ENCODE data around the gene ALPP. TPM values are rescaled to one million over a fixed set of nuclear protein-coding genes. Genes with fewer than 3 reads are reported as not detected.
A peak's percentile ranks its signal among the peaks of the same experiment; 100 is the strongest.

The ALPP gene
- total and polyA plus RNA-seq, 2 of the 13 experiments (the other 11 are each of a cell fraction or from before 2014, with no cell fraction given) = not detected

- TF ChIP-seq AGO1 (IDR thresholded peaks at IDR 0.05; ENCODE audit: low read depth, low read length, poor library complexity, severe bottlenecking) = peak; percentile 46
- TF ChIP-seq ZSCAN29 (CRISPR knock-in tag; conservative IDR thresholded peaks at IDR 0.05) = 0 out of 2 replicates have a peak, but pooled peaks have one; percentile 36
- no peak for TF ChIP-seq ZNF839 (CRISPR knock-in tag; IDR thresholded peaks at IDR 0.05; ENCODE audit: borderline replicate concordance)
- no peak for TF ChIP-seq ZNF251 (CRISPR knock-in tag; IDR thresholded peaks at IDR 0.05)
- 0 out of 2 replicates have a peak, but pooled peaks have one; percentile 40 for TF ChIP-seq ZNF619 (CRISPR knock-in tag; IDR thresholded peaks at IDR 0.05)
- TF ChIP-seq ZNF816 (CRISPR knock-in tag; IDR thresholded peaks at IDR 0.05; ENCODE audit: borderline replicate concordance) = no peak
- no peak for TF ChIP-seq FOXO1 (CRISPR knock-in tag; IDR thresholded peaks at IDR 0.05)
- TF ChIP-seq ZNF788 (CRISPR knock-in tag; IDR thresholded peaks at IDR 0.05; ENCODE audit: borderline replicate concordance) = peak; percentile 51; the same call in 1 of the 2 replicates
- 0 out of 2 replicates have a peak, but pooled peaks have one; percentile 28 for TF ChIP-seq ZNF33B (CRISPR knock-in tag; IDR thresholded peaks at IDR 0.05)
- peak; percentile 76; the same call in 1 of the 2 replicates for TF ChIP-seq ZNF343 (CRISPR knock-in tag; IDR thresholded peaks at IDR 0.05)
- no peak for TF ChIP-seq ZNF234 (CRISPR knock-in tag; conservative IDR thresholded peaks at IDR 0.05)
- no peak for TF ChIP-seq FOXA3 (CRISPR knock-in tag; IDR thresholded peaks at IDR 0.05)
- no peak for TF ChIP-seq NPAS2 (CRISPR knock-in tag; IDR thresholded peaks at IDR 0.05; ENCODE audit: borderline replicate concordance)
- no peak for TF ChIP-seq ZMAT5 (CRISPR knock-in tag; IDR thresholded peaks at IDR 0.05; ENCODE audit: borderline replicate concordance, low read depth)
- no peak for TF ChIP-seq ZBTB34 (CRISPR knock-in tag; IDR thresholded peaks at IDR 0.05)
- no peak for TF ChIP-seq FUBP1 (CRISPR knock-in tag; IDR thresholded peaks at IDR 0.05; ENCODE audit: borderline replicate concordance)
- no peak for TF ChIP-seq CREB1 (IDR thresholded peaks at IDR 0.05)
- TF ChIP-seq CREB1 (CRISPR knock-in tag; IDR thresholded peaks at IDR 0.05) = no peak
- TF ChIP-seq ZBTB20 (CRISPR knock-in tag; IDR thresholded peaks at IDR 0.05; ENCODE audit: borderline replicate concordance, low read depth) = no peak
- TF ChIP-seq MTF2 (CRISPR knock-in tag; IDR thresholded peaks at IDR 0.05; ENCODE audit: borderline replicate concordance) = peak; percentile 90; the same call in 1 of the 2 replicates
- no peak for TF ChIP-seq JUND (CRISPR knock-in tag; IDR thresholded peaks at IDR 0.05)
- no peak for TF ChIP-seq ZNF34 (CRISPR knock-in tag; IDR thresholded peaks at IDR 0.05; ENCODE audit: borderline replicate concordance)
- 0 out of 2 replicates have a peak, but pooled peaks have one; percentile 23 for TF ChIP-seq ZNF574 (CRISPR knock-in tag; IDR thresholded peaks at IDR 0.05)
Observed at GRCh38 chr2:232420463-232421188, 42.1 kb downstream of the ALPP start (continued).
